OCI-LY3 (cell line): Measurements from ENCODE around the gene THRAP3.

Experiments used
- CTCF ChIP-seq: fragments of 200-600, 300-600 bp; sonication (generic); IDR thresholded peaks from 2 replicates; pipeline ENCODE4 v1.5.1; 2014; ENCODE audit warnings: antibody characterized with exemption, low read length, low read depth
- EZH2phosphoT487 ChIP-seq: fragments of 200-600 bp; shearing (Covaris generic); IDR thresholded peaks from 2 replicates; pipeline ENCODE4 v1.6.1; 2018; ENCODE audit warnings: antibody characterized with exemption, mixed run types, low read depth

GRCh38 chr1:36321119-36321951 is 97.1 kb downstream of the THRAP3 start:
- TF ChIP-seq CTCF (no peak), EZH2phosphoT487 (no peak)
